Right ventricle myocardium inferior (tissue), 1 donor: ENCODE results near the gene OSMR. TPM values are rescaled to one million over a fixed set of nuclear protein-coding genes. Genes with fewer than 3 reads are reported as not detected.
A peak's percentile ranks its signal among the peaks of the same experiment; 100 is the strongest.

ENCODE experiments used
- ATAC-seq: fragments of 200-7000 bp; cut with Tn5 transposase; one replicate; pipeline ENCODE4 v1.9.1; 2020; ENCODE audit warnings: mild to moderate bottlenecking, moderate library complexity
- DNase-seq: peaks from one replicate; pipeline ENCODE4 v3.0.0; 2021; ENCODE audit errors: missing footprints
- intact Hi-C: fragments of 100-400 bp; cut with DNase I; formaldehyde crosslinking; loops from one replicate; pipeline ENCODE4 v1.11.0; 2022
- long read RNA-seq: library from polyadenylated mRNA; unstranded; transcript quantifications from one replicate; pipeline ENCODE4 v2.0.0, GENCODE V29; 2021
- total RNA-seq: library from RNA; stranded (reverse); fragmentation: NEBNext Ultra II Directional; extraction: Animal tissue kit (Norgen Biotek cat#: 25700); gene quantifications from one replicate; pipeline ENCODE4 v1.2.1, GENCODE V29; 2021
- donor health status: DM: no; HTN: yes; CAD: no; lungs with severe emphysema.

Gene OSMR
- 14.1 TPM for total RNA-seq
- long read RNA-seq, full-length matches to known transcripts, result 1 of 5 reads
- long read RNA-seq, partial matches to known transcripts, result 2 of 5 reads
- long read RNA-seq, other reads (novel, unspliced or antisense), result 2 of 5 reads

DNA sequence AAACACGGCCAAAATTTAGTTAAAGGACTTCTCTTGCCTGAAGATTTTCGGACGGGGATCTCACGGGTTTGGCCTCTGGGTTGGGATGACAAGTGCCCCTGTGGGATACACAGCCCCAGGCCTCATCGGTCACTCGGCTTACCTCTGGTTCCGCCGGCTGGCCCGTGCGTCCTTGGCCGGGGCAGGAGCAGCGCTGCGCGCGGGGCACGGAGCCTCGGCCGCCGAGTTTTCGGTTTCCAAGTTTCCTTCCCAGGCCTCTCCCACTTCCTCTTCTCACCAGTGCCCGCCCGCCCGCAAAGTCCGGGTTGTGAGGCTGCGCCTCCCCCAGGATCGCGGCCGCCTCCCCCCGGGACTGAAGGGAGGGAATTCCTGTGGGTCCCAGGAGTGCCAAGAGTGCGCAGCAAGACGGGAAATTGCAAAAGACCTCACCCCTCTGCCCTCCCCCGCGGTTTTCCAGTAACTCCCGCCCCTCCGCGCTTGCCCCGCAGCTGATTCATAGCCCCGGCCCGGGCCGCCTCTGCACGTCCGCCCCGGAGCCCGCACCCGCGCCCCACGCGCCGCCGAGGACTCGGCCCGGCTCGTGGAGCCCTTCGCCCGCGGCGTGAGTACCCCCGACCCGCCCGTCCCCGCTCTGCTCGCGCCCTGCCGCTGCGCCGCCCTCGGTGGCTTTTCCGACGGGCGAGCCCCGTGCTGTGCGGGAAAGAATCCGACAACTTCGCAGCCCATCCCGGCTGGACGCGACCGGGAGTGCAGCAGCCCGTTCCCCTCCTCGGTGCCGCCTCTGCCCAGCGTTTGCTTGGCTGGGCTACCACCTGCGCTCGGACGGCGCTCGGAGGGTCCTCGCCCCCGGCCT, at the start of gene OSMR:
OSMR (plus strand) TSS at position 487 of the 853 bp plus-strand sequence. CDS start 23,033 bp downstream, outside the sequence.
- ATAC-seq (peak; percentile 97), DNase-seq (peak; percentile 93)
- intact Hi-C loops, result loop anchor here (5.0 kb wide), 1 partner anchor 77 kb away; no protein-coding TSS in a partner anchor

- intact Hi-C loops, result no loop called here
- DNase-seq (no peak), ATAC-seq (no peak)
These were observed 49.1 kb upstream of the OSMR start for GRCh38 chr5:38796742-38797108.

- intact Hi-C loops, result no loop called here
- ATAC-seq (no peak), DNase-seq (no peak)
These were observed 48.0 kb upstream of the OSMR start for GRCh38 chr5:38797838-38798237.

- intact Hi-C loops, result no loop called here
- DNase-seq (no peak), ATAC-seq (no peak)
These were observed 46.0 kb upstream of the OSMR start for GRCh38 chr5:38799556-38800377.

DNA sequence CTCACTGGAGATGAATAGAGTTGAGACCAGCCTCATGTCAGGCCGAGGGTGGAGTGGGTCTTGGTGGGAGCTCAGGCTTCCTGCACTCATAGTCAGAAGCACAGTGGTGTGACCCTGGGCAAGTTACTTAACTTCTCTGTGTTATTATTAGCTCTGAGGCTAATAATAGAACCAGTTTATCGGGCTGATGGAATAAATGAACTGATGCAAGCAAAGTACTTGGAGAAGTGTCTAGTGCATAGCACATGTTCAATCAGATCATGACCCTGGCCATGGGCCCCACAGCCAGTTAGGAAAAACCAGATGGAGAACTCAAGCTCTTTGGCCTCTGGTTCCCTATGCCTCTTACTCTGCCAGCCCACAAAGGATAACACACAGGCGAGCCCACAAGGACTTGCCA, 45.3 kb upstream of the OSMR start:
- intact Hi-C loops, result no loop called here
- peak; percentile 69 for ATAC-seq
- no peak for DNase-seq

DNA sequence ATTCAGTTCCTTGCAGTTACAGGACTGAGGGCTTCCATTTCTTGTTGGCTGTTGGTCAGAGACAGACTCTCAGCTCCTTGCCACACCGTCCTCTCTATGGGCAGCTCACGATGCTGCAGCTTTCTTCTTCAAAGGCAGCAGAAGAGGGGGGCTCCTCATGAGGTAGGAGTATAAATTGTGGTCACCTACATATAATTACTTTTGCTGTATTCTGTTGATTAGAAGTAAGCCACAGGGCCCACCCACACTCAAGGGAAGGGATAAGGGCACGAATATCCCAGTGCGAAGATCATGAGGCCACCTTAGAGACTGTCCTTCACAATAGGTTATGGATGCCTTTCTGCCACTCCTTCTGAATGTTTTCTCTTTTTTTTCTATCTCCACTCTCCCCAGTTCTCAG, 43.7 kb upstream of the OSMR start:
- intact Hi-C loops, result no loop called here
- ATAC-seq, result no peak
- DNase-seq, result no peak

DNA sequence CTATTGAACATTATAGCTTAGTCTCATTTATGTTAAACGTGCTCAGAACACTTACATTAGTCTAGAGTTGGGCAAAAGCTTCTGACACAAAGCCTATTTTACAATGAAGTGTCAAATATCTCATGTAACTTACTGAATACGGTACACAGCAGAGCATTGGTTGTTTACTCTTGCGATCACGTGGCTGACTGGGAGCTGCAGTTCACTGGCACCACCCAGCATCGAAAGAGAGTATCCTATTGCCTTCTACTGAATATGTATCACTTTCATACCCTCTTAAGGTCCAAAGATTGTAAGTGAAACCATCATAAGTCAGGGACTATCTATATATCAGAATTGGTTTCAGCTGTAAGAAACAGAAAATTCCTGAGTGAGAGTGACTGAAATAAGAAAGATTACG, 42.6 kb upstream of the OSMR start:
- intact Hi-C loops, result no loop called here
- no peak for DNase-seq
- no peak for ATAC-seq

GRCh38 chr5:38806775-38807258, 39.0 kb upstream of the OSMR start:
- intact Hi-C loops, result loop anchor here (5.0 kb wide), 1 partner anchor 250 kb away; the partner anchor contains the start of gene LIFR
- DNase-seq, result no peak
- ATAC-seq, result no peak

DNA sequence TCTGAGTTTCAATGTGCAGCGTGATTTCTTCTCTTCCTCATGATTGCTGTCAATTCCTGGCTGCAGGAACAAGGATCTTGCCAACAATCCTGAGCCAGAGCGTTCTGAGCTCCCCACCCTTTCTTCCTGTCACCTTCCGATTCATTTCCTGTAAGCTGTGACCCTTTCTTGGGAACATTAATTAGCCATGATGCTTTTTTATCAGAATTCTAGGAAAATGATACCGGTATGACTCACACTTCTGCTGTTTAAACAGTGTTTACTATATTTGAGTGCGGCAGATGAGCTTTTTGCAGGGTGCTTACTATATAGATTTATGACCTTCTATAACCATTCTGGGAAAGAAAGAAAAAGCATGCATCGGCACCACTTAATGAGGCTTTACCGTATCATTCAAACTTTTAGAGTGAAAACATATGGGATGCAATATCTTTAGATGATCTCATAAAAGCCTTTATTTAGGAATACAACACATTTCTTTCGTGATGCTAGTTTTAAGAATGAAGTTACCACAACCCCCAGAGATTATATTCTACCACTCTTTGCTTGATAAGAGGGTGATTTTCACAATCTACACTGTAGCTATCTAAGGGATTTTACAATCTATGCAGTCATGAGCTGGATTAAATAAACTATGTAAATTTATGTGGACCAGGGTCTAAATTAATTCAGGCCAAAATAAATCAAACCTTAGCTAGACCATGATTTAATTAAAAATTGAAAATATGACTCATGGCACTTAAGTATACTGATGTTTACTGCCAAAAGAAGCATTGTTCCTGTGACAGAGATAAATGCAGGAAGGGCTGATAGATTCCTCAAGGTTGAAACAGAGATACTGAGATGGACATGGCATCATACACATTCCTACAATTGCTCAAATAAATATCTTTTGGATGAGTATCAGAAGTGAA, 38.0 kb upstream of the OSMR start:
- ATAC-seq, result no peak
- intact Hi-C loops, result loop anchor here (2.0 to 5.0 kb wide), 2 partner anchors 141 to 251 kb away; partner anchors contain the start of gene LIFR
- no peak for DNase-seq

DNA sequence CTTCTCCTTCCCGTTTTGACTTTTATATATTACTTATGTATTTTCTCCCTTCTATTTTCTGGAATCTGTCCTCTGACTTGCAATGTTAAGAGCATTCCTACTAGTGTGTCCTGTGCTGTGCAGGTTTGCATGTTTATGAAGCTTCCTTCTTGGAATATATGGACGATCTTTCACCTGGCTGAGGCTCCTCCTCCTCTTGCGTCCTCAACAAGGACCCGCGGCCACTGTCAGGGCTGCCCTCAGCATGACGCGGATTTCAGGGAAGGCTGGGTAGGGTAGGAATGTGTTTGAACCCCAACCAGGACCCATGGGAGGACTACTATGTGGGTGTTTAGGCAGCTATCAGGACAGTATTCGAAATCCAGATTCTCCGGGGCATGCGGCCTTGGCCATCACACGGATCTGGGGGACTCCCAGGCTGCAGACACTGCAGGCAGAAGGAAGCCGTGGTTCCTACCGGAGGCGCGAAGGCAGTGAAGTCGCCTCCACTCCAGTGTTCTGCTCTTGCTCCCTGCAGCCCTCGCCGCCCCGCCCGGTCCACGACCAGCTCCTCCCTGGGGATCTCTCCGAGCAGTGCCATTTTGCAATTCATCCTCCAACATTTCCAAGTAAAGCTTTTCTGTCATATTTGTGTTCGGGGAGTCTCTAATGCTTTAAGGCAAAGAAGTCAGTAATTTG, 37.0 kb upstream of the OSMR start:
- DNase-seq, result no peak

DNA sequence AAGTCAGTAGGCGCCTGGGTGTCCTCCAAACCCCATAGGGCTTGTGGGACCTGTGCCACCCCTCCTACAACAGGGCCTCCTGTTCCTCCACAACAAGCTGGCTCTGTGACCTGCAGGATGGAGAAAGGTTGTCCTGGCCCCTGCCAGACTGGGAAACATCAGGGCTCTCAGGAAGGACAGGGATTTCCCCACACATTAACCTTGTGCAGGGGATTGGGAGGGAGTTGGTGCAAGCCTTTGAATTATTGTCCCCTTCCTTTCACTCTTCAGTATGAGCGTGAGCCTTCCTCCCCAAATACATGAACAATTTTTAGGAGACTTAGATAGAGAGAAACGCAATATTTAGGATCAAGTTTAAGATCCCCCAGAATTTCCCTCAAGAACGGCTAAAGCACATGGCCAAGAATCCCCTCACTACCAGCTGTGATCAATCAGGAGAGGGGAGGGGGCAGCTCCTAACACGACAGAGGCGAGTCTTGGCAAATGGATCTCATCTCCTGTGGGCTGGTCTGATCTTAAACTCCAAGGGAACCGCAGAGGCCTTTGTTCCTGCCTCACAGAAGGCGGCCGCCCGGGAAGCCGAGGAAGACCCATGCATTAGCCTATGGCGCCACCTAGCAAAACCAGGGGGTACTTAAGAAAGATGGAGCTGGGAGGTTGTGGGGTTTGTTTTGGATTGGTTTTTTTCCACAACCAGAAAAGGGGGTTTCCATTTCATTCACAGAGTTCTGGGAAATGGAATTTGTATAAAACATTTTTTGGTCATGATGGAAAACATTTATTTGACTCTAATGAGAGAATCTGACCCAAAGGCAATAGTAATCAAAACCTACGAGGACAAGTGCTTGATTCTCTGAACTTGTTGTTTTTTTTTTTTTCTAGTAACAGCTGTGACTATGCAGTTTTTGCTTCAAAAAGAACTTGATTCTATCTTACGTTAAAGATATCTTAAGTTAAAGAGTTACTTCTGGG, 36.1 kb upstream of the OSMR start:
- DNase-seq (peak; percentile 89), ATAC-seq (peak; percentile 93)
- intact Hi-C loops, result loop anchor here (1.0 to 10.0 kb wide), 5 partner anchors 143 to 389 kb away; partner anchors contain the start of gene LIFR

More for the DNA sequence above, 37.0 kb upstream of the OSMR start:
- peak; percentile 27 for ATAC-seq
- intact Hi-C loops, result loop anchor here (1.0 to 5.0 kb wide), 4 partner anchors 142 to 389 kb away; partner anchors contain the start of gene LIFR

DNA sequence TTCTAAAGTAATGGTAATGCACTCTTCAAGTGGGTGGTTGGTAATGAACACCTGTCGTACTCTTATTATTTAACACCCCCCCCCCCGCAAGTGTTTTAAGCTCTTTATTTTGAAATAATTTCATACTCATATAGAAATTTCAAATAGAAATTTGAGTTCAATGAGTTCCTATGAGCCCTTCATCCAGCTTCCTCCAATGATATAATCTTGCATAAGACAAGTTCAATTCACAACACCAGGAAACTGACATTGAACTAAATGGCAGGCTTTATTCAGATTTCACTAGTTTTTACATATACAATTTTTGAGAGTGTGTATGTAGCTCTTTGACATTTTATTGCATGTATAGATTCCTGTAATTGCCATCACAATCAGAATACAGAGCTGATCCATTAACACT, 30.9 kb upstream of the OSMR start:
- intact Hi-C loops, result loop anchor here (10.0 kb wide), 1 partner anchor 300 kb away; no protein-coding TSS in a partner anchor
- no peak for ATAC-seq
- DNase-seq, result no peak

DNA sequence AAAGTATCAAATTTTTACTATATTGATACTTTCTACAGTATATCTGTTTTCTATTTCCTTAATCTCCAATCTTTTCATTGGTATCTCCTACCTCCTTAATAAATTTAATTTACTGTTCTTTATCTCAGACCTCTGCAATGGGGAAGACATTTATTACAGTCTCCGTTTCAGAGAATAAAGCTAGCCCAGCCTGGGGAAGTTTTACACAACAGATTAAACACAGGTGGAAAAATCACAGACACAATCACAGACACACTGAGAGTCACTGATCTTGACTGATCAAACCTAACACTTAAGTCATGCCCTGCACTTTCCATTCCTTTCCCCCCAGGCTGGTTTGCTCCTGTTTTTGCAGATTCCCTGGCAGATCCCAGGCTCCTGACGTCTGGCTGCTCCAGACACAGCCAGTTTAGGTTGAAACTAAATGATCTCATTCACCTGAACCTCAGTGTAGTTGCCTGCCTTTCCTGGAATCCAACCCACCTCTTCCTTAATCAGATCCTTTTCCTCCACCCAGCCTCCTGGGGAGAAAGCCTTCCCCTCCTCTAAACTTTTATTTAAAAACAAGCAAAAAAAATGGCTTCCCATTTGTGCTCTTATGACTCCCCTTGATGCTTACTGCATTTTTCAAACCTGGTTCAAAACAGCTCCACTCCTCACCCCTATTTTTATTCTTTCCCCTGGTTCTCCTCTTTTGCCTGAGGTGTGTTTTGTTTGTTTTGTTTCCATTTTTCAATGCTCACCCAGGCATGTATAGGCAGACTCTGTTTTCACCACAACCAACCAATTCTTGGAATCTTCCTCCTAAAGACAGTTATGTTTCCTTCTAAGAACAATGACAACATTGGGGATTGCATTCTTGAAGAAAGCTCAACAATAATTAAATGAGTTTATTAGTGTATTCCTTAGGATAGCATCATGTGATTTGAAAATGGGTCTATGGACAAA, 29.5 kb upstream of the OSMR start:
- intact Hi-C loops, result loop anchor here (10.0 kb wide), 1 partner anchor 302 kb away; no protein-coding TSS in a partner anchor
- no peak for ATAC-seq

DNA sequence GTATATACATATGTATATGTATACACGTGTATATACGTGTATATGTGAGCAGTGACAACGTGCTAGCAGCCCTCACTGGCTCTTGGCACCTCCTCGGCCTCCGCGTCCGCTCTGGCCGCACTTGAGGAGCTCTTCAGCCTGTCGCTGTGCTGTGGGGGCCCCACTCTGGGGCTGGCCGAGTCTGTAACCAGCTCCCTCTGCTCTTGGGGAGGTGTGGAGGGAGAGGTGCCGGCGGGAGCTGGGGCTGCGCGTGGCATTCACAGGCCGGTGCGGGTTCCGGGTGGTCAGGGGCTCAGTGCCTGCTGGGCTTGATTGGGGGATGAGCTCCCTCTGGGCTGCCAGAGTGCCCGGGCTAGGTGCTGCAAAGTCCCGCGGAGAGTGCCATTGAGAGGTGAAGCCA, 24.1 kb upstream of the OSMR start:
- ATAC-seq (no peak), DNase-seq (no peak)
- intact Hi-C loops, result no loop called here

More for the DNA sequence above, 29.5 kb upstream of the OSMR start:
- DNase-seq, result no peak

GRCh38 chr5:38823503-38823902, 22.3 kb upstream of the OSMR start:
- intact Hi-C loops, result no loop called here
- ATAC-seq (no peak), DNase-seq (no peak)
